K562 (cell line): ENCODE results near the gene ARMH3. TPM values are rescaled to one million over a fixed set of nuclear protein-coding genes. Genes with fewer than 3 reads are reported as not detected.

Experiments
- ATF7 ChIP-seq: fragments of 450-650 bp; IDR thresholded peaks from 2 replicates; pipeline ENCODE4 v1.7.1; 2014; ENCODE audit warnings: mild to moderate bottlenecking, moderate library complexity
- CBFA2T3 ChIP-seq: fragments of 450-650 bp; IDR thresholded peaks from 2 replicates; pipeline ENCODE4 v1.6.1; 2017
- CEBPG ChIP-seq, 3 experiments: fragments of 200-800 bp in 1 of 3; sonication (Bioruptor generic) in 1 of 3; sonication (generic) in 1 of 3; formaldehyde crosslinking in 1 of 3; IDR thresholded peaks in 2 of 3; conservative IDR thresholded peaks in 1 of 3; 2 replicates each; pipeline versions ENCODE4 v1.6.1 to v1.8.0; 2016 to 2022; ENCODE audit warnings: missing compliant biosample characterization in 2 of 3, missing genetic modification characterization in 2 of 3, mild to moderate bottlenecking in 1 of 3, missing genetic modification reagents in 1 of 3
- CHD4 ChIP-seq: fragments of 200-600 bp; sonication (generic); IDR thresholded peaks from 3 replicates; pipeline ENCODE4 v1.6.1; 2012; ENCODE audit warnings: low read depth, mild to moderate bottlenecking, mixed read lengths, low read length, inconsistent platforms; ENCODE audit not compliant: insufficient read depth, insufficient replicate concordance, poor library complexity, severe bottlenecking
- DPF2 ChIP-seq: fragments of 450-650 bp; IDR thresholded peaks from 2 replicates; pipeline ENCODE4 v1.6.1; 2016
- E2F5 ChIP-seq: sonication (generic); formaldehyde crosslinking; IDR thresholded peaks from 2 replicates; pipeline ENCODE4 v1.8.0; 2022; ENCODE audit warnings: mild to moderate bottlenecking, missing genetic modification reagents
- EP300 ChIP-seq: IDR thresholded peaks from 2 replicates; pipeline ENCODE4 v1.6.1; 2012; ENCODE audit warnings: low read length, improper control_type of control experiment
- FOXM1 ChIP-seq, 2 experiments: fragments of 450-650 bp in 1 of 2; sonication (generic) in 1 of 2; formaldehyde crosslinking in 1 of 2; IDR thresholded peaks; 2 replicates each; pipeline versions ENCODE4 v1.6.1 to v1.9.0; 2017 to 2022; ENCODE audit warnings: low read depth in 2 of 2, mild to moderate bottlenecking in 2 of 2, missing genetic modification reagents in 1 of 2, moderate library complexity in 1 of 2
- HNRNPH1 ChIP-seq: fragments of 200-400 bp; formaldehyde crosslinking; optimal IDR thresholded peaks from 2 replicates; pipeline ENCODE3; 2017; ENCODE audit warnings: low read depth, mild to moderate bottlenecking, low read length, moderate library complexity
- MEIS2 ChIP-seq: fragments of 450-650 bp; IDR thresholded peaks from 2 replicates; pipeline ENCODE4 v1.6.1; 2014; ENCODE audit warnings: mild to moderate bottlenecking; ENCODE audit not compliant: partially characterized antibody
- NCOA1 ChIP-seq: fragments of 450-650 bp; IDR thresholded peaks from 2 replicates; pipeline ENCODE4 v1.6.1; 2016; ENCODE audit warnings: low read depth
- TAF15 ChIP-seq: fragments of 200-400 bp; formaldehyde crosslinking; IDR thresholded peaks from 2 replicates; pipeline ENCODE4 v1.6.1; 2017; ENCODE audit warnings: mild to moderate bottlenecking, low read depth, low read length, moderate library complexity
- TCF3 ChIP-seq: sonication (generic); formaldehyde crosslinking; IDR thresholded peaks from 2 replicates; pipeline ENCODE4 v1.4.0; 2020; ENCODE audit warnings: mild to moderate bottlenecking, missing genetic modification reagents
- TEAD4 ChIP-seq, 2 experiments: sonication (generic) in 1 of 2; formaldehyde crosslinking in 1 of 2; IDR thresholded peaks; 2 replicates each; pipeline versions ENCODE4 v1.6.1 to v1.8.0; 2012 to 2022; ENCODE audit warnings: borderline replicate concordance in 1 of 2, inconsistent platforms in 1 of 2, low read length in 1 of 2, mild to moderate bottlenecking in 1 of 2, missing genetic modification reagents in 1 of 2
- polyA plus RNA-seq, 8 experiments: library from polyadenylated mRNA; depleted of rRNA in 4 of 8; stranded (reverse) in 5 of 8; unstranded in 3 of 8; fragments of >200 nt; fragmentation: Nextera tagmentation in 2 of 8; fragmentation: Illumina TruSeq in 1 of 8; extraction: Ambion mirVana in 2 of 8; extraction: Trizol in 1 of 8; gene quantifications; 2 replicates each; pipeline versions ENCODE4 v1.2.1 to v1.2.3, GENCODE V29; 2011 to 2014; ENCODE audit warnings: inconsistent platforms in 1 of 8, missing spikeins in 1 of 8
- total RNA-seq, 7 experiments: library from RNA; depleted of rRNA in 6 of 7; stranded (reverse); fragments of >200 nt in 6 of 7; fragmentation: Illumina TruSeq in 2 of 7; extraction: Trizol in 2 of 7; gene quantifications; 2 replicates each; pipeline versions ENCODE4 v1.2.1 to v1.2.3, GENCODE V29; 2011 to 2021; ENCODE audit warnings: low replicate concordance in 1 of 7
- TF ChIP-seq, protein P1 (sequence below): fragments of 450-650 bp; IDR thresholded peaks from one replicate; pipeline ENCODE4 v1.6.1; 2018; ENCODE audit warnings: mild to moderate bottlenecking, moderate library complexity; ENCODE audit not compliant: partially characterized antibody
- TF ChIP-seq, protein P2 (sequence below): fragments of 250-450 bp; sonication (Bioruptor Pico); IDR thresholded peaks from 2 replicates; pipeline ENCODE4 v1.4.0; 2020; ENCODE audit warnings: mild to moderate bottlenecking, moderate library complexity
- TF ChIP-seq, protein P3 (sequence below): fragments of 450-650 bp; formaldehyde crosslinking; IDR thresholded peaks from 2 replicates; pipeline ENCODE4 v1.4.0; 2022; ENCODE audit warnings: missing genetic modification characterization
- TF ChIP-seq, protein P4 (sequence below), 2 experiments: fragments of 450-650 bp in 1 of 2; sonication (generic) in 1 of 2; formaldehyde crosslinking in 1 of 2; IDR thresholded peaks in 1 of 2; conservative IDR thresholded peaks in 1 of 2; 2 replicates each; pipeline versions ENCODE4 v1.6.1 to v1.8.1; 2016 to 2023; ENCODE audit warnings: mild to moderate bottlenecking in 2 of 2, moderate library complexity in 2 of 2, inconsistent platforms in 1 of 2, missing genetic modification reagents in 1 of 2

ARMH3 gene
- total and polyA plus RNA-seq, 9 of the 15 experiments (the other 6 are each of a cell fraction or from before 2014, with no cell fraction given), result 0.29 to 0.73 TPM; not detected in 7

- TF ChIP-seq, protein P1, sequence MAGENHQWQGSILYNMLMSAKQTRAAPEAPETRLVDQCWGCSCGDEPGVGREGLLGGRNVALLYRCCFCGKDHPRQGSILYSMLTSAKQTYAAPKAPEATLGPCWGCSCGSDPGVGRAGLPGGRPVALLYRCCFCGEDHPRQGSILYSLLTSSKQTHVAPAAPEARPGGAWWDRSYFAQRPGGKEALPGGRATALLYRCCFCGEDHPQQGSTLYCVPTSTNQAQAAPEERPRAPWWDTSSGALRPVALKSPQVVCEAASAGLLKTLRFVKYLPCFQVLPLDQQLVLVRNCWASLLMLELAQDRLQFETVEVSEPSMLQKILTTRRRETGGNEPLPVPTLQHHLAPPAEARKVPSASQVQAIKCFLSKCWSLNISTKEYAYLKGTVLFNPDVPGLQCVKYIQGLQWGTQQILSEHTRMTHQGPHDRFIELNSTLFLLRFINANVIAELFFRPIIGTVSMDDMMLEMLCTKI, result no peak
- TF ChIP-seq MEIS2 (peak; percentile 74), DPF2 (peak; percentile 67; the same call in 1 of the 2 replicates), CEBPG (CRISPR knock-in tag; IDR thresholded peaks at IDR 0.05) (no peak), CEBPG (tag; conservative IDR thresholded peaks at IDR 0.05 in 1 of 2, IDR thresholded peaks at IDR 0.05 in 1 of 2) (peak; percentile 65 to 73; a peak in 3 of 4 replicates), NCOA1 (0 out of 2 replicates have a peak, but pooled peaks have one; percentile 34), ATF7 (0 out of 2 replicates have a peak, but pooled peaks have one; percentile 37), EP300 (0 out of 2 replicates have a peak, but pooled peaks have one; percentile 14), CBFA2T3 (peak; percentile 64), HNRNPH1 (no peak), TEAD4 (IDR thresholded peaks at IDR 0.05; ENCODE audit: low read length) (peak; percentile 72), TEAD4 (CRISPR knock-in tag; IDR thresholded peaks at IDR 0.05; ENCODE audit: borderline replicate concordance) (no peak), TAF15 (no peak), CHD4 (peak; percentile 32), FOXM1 (IDR thresholded peaks at IDR 0.05; ENCODE audit: low read depth) (0 out of 2 replicates have a peak, but pooled peaks have one; percentile 43), FOXM1 (CRISPR knock-in tag; IDR thresholded peaks at IDR 0.05; ENCODE audit: low read depth) (no peak), E2F5 (CRISPR knock-in tag) (no peak), TCF3 (CRISPR knock-in tag) (peak; percentile 49)
- TF ChIP-seq, protein P2, sequence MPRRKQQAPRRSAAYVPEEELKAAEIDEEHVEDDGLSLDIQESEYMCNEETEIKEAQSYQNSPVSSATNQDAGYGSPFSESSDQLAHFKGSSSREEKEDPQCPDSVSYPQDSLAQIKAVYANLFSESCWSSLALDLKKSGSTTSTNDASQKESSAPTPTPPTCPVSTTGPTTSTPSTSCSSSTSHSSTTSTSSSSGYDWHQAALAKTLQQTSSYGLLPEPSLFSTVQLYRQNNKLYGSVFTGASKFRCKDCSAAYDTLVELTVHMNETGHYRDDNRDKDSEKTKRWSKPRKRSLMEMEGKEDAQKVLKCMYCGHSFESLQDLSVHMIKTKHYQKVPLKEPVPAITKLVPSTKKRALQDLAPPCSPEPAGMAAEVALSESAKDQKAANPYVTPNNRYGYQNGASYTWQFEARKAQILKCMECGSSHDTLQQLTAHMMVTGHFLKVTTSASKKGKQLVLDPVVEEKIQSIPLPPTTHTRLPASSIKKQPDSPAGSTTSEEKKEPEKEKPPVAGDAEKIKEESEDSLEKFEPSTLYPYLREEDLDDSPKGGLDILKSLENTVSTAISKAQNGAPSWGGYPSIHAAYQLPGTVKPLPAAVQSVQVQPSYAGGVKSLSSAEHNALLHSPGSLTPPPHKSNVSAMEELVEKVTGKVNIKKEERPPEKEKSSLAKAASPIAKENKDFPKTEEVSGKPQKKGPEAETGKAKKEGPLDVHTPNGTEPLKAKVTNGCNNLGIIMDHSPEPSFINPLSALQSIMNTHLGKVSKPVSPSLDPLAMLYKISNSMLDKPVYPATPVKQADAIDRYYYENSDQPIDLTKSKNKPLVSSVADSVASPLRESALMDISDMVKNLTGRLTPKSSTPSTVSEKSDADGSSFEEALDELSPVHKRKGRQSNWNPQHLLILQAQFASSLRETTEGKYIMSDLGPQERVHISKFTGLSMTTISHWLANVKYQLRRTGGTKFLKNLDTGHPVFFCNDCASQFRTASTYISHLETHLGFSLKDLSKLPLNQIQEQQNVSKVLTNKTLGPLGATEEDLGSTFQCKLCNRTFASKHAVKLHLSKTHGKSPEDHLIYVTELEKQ (CRISPR knock-in tag), result no peak
- TF ChIP-seq, protein P3, sequence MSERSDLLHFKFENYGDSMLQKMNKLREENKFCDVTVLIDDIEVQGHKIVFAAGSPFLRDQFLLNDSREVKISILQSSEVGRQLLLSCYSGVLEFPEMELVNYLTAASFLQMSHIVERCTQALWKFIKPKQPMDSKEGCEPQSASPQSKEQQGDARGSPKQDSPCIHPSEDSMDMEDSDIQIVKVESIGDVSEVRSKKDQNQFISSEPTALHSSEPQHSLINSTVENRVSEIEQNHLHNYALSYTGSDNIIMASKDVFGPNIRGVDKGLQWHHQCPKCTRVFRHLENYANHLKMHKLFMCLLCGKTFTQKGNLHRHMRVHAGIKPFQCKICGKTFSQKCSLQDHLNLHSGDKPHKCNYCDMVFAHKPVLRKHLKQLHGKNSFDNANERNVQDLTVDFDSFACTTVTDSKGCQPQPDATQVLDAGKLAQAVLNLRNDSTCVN (CRISPR knock-in tag), result no peak
- TF ChIP-seq, protein P4, sequence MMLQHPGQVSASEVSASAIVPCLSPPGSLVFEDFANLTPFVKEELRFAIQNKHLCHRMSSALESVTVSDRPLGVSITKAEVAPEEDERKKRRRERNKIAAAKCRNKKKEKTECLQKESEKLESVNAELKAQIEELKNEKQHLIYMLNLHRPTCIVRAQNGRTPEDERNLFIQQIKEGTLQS (IDR thresholded peaks at IDR 0.05), result peak; percentile 32; the same call in 1 of the 2 replicates
- TF ChIP-seq, protein P4 (CRISPR knock-in tag; conservative IDR thresholded peaks at IDR 0.05), result no peak
Observed at GRCh38 chr10:102064503-102064867, 8.5 kb upstream of the ARMH3 start (continued).
